Activated T-helper 1 cell treated with anti-CD3 and anti-CD28 coated beads, Interleukin-12 subunit alpha, Interleukin-12 subunit beta, Interleukin-2, Interleukin-4 antibody, amounts not matched to agents 30 ng/mL and 10 ng/mL and 1 ng/mL, durations not matched to agents 14 hours and 24 hours and 36 hours (primary cell): ENCODE results near the gene SLU7. TPM values are rescaled to one million over a fixed set of nuclear protein-coding genes. Genes with fewer than 3 reads are reported as not detected.

ENCODE experiments used
- DNase-seq: peaks from one replicate; pipeline ENCODE4 v3.0.0; 2021; ENCODE audit warnings: low spot score
- H3K27ac Mint-ChIP-seq: one replicate; pipeline ENCODE4 v1.8.0; 2021; ENCODE audit warnings: mild to moderate bottlenecking, mixed read lengths
- H3K27me3 Mint-ChIP-seq: one replicate; pipeline ENCODE4 v1.8.0; 2022; ENCODE audit warnings: mild to moderate bottlenecking, moderate library complexity, mixed read lengths; ENCODE audit not compliant: insufficient read depth
- H3K36me3 Mint-ChIP-seq: one replicate; pipeline ENCODE4 v1.8.0; 2021; ENCODE audit warnings: low read depth, mixed read lengths
- H3K4me1 Mint-ChIP-seq: one replicate; pipeline ENCODE4 v1.8.0; 2021; ENCODE audit warnings: low read depth, mixed read lengths
- H3K4me3 Mint-ChIP-seq: one replicate; pipeline ENCODE4 v1.8.0; 2021; ENCODE audit warnings: mild to moderate bottlenecking, moderate library complexity, mixed read lengths
- H3K9me3 Mint-ChIP-seq: one replicate; pipeline ENCODE4 v1.8.0; 2021; ENCODE audit warnings: mixed read lengths
- intact Hi-C: fragments of 100-400 bp; cut with micrococcal nuclease; formaldehyde crosslinking; loops from one replicate; pipeline ENCODE4 v1.15.1; 2024
- total RNA-seq: library from RNA; stranded (reverse); gene quantifications from 2 replicates; pipeline ENCODE4 v1.2.3, GENCODE V29; 2022

Gene SLU7
- total RNA-seq, 1 donor from 2014 or later: 37.4 TPM

GRCh38 chr5:160353379-160353778 lies 65.5 kb downstream of the SLU7 start:
- peaks cover 2% of the 10 kb centered on the region for H3K27me3 Mint-ChIP-seq
- H3K36me3 Mint-ChIP-seq: no peaks in the 10 kb centered on the region
- H3K27ac Mint-ChIP-seq: no peak overlapping the region
- H3K4me3 Mint-ChIP-seq: no peak overlapping the region
- DNase-seq: no peak
- no peaks in the 10 kb centered on the region for H3K4me1 Mint-ChIP-seq
- intact Hi-C loops: no loop called here
- no peaks in the 10 kb centered on the region for H3K9me3 Mint-ChIP-seq

GRCh38 chr5:160352308-160352707 lies 66.6 kb downstream of the SLU7 start:
- no peak overlapping the region for H3K4me3 Mint-ChIP-seq
- H3K4me1 Mint-ChIP-seq: no peaks in the 10 kb centered on the region

More at GRCh38 chr5:160352308-160352707, 66.6 kb downstream of the SLU7 start:
- no peak for DNase-seq
- Mint-ChIP-seq H3K27me3 (peaks cover 2% of the 10 kb centered on the region), H3K9me3 (no peaks in the 10 kb centered on the region), H3K27ac (no peak overlapping the region), H3K36me3 (no peaks in the 10 kb centered on the region)
- intact Hi-C loops: no loop called here

Other genes with a start within 250 kb of the SLU7 start
- not detected in 2 replicates for gene FABP6, start 189.6 kb downstream of the SLU7 start, total RNA-seq
- gene CCNJL, start 106.5 kb downstream of the SLU7 start, total RNA-seq: not detected in 2 replicates
- gene C1QTNF2, start 48.5 kb downstream of the SLU7 start, total RNA-seq: not detected in 2 replicates
- 0.65 and 0.98 TPM in 2 replicates for gene FAM200C, start 19.0 kb downstream of the SLU7 start, total RNA-seq
- 69.9 and 75.5 TPM in 2 replicates for gene PTTG1, start 2.8 kb upstream of the SLU7 start, total RNA-seq